Right renal cortex interstitium (tissue), 3 donors: Measurements from ENCODE around the gene SLC16A1. TPM values are rescaled to one million over a fixed set of nuclear protein-coding genes. Genes with fewer than 3 reads are reported as not detected.
"Not testable (repeated sequence)": the region's sequence is repeated elsewhere in the genome, so short reads cannot be mapped to it uniquely, and the experiment has no call there.

ENCODE experiments used
- DNase-seq, 3 donors: peaks; one replicate each; pipeline ENCODE4 v3.0.0-alpha.2; 2013; ENCODE audit warnings: low read depth in 3 of 3, low spot score in 2 of 3
- polyA plus RNA-seq, 3 donors: library from polyadenylated mRNA; unstranded; fragments of 120-200 nt; gene quantifications; one replicate each; pipeline ENCODE4 v1.2.1, GENCODE V29; 2013; ENCODE audit not compliant: insufficient read length in 3 of 3

SLC16A1 gene
- polyA plus RNA-seq, 3 donors, result 57.2 to 60.5 (median 59.9) TPM

DNA sequence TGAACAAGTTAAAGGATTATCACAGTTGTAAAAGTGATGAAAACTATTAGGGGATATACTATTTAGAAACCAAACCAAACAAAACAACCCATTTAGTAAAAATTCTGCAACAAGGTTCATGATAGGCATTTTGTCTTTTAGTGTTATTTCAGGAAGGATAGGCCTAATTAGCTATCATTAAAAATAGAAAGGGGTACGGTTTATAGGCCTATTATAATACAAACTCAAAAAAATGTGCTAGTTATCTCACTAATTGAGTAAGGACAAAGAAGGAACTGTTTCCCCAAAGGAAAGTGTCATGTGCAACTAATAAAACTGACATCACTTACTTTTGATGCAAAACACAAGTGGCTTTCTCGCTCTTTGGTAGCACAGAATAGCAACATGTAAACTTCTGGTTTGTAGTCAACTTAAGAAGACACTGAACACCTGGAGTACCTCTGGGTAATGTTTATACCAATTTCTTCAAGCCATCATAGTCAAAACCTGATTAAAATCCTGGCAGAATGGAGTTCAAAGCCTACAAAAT lies 28.5 kb downstream of the SLC16A1 start:
- DNase-seq, result no peak

- DNase-seq, result no peak
Measured at GRCh38 chr1:112926858-112927257, 29.1 kb downstream of the SLC16A1 start.

DNA sequence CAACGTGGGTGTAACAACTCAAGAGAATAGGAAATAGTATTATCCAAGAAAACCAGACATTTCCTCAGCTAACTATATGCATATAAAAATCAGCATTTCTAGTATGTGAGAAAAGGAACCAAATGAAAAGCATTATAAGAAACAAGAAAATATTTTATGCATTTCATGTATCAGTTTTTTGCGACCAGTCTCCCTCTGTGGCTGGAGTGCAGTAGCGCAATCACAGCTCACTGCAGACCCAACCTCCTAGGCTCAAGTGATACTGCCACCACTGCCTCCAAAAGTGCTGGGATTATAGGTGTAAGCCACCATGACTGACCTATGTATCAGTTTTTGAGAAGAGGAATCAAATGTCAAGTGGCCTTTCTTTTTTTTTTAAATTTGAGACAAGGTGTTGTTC lies 31.0 kb downstream of the SLC16A1 start:
- no peak for DNase-seq

DNA sequence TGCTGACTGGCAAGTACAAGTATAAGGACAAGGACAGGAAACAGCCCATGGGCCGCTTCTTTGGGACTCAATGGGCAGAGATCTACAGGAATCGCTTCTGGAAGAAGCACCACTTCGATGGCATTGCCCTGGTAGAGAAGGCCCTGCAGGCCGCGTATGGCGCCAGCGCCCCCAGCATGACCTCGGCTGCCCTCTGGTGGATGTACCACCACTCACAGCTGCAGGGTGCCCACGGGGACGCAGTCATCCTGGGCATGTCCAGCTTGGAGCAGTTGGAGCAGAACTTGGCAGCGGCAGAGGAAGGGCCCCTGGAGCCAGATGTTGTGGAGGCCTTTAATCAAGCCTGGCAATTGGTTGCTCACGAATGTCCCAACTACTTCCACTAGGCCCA lies 32.0 kb downstream of the SLC16A1 start:
- DNase-seq, result no peak

DNA sequence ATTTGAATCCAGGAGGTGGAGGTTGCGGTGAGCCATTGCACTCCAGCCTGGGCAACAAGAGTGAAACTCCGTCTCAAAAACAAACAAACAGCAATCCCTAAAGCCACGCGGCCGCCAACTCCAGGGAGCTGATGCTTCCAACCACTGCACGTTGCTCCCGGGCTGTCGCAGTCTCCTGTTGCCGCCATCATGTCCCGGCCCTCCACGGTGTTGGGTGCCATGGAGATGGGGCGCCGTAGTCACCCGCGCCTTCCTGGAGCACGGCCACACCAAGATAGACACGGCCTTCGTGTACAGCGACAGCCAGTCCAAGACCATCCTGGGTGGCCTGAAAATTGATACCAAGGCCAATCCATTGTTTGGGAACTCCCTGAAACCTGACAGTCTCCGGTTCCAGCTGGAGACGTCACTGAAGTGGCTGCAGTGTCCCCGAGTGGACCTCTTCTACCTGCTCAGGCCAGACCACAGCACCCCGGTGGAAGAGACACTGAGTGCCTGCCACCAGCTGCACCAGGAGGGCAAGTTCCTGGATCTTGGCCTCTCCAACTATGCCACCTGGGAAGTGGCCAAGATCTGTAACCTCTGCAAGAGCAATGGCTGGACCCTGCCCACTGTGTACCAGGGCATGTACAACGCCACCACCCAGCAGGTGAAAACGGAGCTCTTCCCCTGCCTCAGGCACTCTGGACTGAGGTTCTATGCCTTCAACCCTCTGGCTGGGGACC lies 32.6 kb downstream of the SLC16A1 start:
- DNase-seq, result no peak

DNA sequence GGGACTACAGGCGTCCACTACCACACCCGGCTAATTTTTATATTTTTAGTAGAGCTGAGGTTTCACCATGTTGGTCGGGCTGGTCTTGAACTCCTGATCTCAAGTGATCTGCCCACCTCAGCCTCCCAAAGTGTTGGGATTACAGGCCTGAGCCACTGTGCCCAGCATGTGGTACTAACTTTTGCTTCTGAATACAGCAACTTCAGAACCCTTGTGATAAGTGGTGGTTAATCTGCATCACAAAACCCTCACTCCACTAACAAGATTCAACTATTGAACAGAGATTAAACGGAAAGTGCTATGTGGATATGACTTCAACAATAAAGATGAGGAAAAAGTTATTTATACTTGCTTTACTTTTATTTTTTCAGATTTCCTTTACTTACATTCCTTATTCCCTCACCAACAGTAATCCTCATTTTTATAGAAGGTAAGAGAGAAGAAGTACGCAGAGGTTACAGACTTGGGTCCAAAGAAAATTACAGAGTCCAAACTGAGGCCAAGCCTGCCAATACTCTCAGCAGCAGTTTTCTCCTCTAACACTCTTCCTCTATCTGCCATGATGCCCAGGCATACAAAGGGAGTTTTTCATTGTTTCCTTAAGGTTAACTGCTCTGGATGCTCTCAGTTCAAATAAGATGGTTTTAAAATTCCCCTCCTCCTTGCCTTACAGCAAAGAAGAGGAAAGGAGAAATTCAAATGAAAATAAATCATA lies 44.3 kb downstream of the SLC16A1 start:
- DNase-seq, result no peak

DNA sequence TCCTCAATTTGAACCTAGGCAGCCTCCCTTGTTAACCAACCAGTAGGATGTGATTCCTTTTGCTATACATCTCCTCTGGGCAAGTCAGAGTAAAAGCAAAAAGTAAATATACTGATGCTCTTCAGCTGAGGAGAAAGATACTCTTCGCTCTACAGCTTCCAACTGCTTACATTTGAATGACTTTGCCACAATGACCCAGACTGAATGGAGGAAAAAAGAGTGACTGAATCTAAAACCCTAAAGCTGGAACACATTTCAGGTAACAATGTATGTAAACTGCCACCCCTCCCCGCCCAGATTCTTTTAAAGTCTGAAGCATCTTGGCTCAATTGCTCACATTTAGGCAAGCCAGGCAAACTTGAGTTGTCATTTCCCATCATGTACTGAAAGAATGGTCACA lies 46.1 kb downstream of the SLC16A1 start:
- DNase-seq, result no peak

- no peak for DNase-seq
Measured at GRCh38 chr1:112906150-112906698, 49.8 kb downstream of the SLC16A1 start.

DNA sequence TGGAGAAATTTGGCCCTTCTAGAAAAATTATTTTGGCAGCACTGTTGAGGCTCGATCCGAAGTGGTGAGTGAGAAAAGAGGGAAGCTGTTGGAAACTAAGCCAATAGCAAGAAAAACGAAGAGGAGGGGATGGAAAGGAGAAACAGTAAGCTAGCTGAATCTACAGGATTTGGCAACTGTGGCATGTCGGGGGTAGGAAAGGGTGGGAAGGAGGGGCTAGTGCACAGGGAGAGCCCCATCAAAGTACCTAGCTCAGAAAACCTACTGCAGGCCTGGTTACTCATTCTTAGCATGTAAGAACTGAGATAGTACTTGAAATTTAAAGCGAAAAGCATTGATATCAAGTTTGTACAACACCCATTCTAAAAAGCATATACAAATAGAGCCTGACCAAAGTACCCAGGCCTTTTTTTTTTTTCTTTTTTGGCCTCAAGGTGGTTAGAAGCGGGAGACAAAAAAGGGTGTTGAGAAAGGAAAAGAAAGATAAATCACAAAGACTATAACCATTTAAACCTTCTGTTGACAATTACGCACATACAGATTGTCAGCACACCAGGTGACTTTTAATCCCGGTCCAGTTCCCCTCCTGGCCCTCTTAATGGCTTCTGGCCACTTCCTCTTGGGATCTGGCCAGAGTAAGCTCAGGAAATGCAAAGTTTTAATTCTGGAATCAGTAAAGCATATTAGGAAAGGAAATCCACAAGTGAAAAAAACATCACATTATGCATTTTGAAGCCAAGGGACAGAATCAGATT lies 50.4 kb downstream of the SLC16A1 start:
- no peak for DNase-seq

GRCh38 chr1:112904831-112905261 lies 51.1 kb downstream of the SLC16A1 start:
- DNase-seq, result no peak

DNA sequence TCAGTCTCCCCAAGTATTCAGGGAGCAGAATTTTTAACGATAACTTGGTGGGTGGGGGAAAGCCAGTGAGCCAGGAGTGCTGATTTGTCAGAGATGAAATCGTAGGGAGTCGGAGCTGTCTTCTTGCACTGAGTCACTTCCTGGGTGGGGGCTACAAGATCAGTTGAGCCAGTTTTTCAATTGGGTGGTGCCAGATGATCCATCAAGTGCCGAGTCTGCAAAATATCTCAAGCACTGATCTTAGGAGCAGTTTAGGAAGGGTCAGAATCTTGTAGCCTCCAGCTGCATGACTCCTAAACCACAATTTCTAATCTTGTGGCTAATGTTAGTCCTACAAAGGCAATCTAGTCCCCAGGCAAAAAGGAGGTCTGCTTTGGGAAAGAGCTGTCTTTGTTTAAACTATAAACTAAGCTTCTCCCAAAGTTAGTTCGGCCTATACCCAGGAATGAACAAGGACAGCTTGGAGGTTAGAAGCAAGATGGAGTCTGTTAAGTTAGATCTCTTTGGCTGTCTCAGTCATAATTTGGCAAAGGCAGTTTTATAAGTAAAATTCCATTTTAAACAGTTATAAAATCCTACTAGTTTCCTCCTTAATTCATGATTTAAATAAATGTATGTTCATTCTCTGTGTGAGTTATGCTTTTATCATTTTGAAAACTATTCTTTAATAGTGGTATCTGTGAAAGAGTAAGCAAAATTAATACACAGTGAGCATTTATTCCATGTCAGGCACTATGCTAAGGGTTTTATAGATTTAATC lies 51.7 kb downstream of the SLC16A1 start:
- DNase-seq, result no peak

GRCh38 chr1:112902221-112902620 lies 53.8 kb downstream of the SLC16A1 start:
- DNase-seq, result no peak

GRCh38 chr1:112901387-112901786 lies 54.6 kb downstream of the SLC16A1 start:
- no peak for DNase-seq

- no peak for DNase-seq
Measured at GRCh38 chr1:112896783-112897182, 59.2 kb downstream of the SLC16A1 start.

GRCh38 chr1:112894561-112895011 lies 61.4 kb downstream of the SLC16A1 start:
- DNase-seq, result no peak

GRCh38 chr1:112894010-112894292 lies 62.0 kb downstream of the SLC16A1 start:
- DNase-seq, result no peak

GRCh38 chr1:112893288-112894009 lies 62.5 kb downstream of the SLC16A1 start:
- no peak for DNase-seq

- DNase-seq, result not testable (repeated sequence)
Measured at GRCh38 chr1:112889906-112890305, 66.1 kb downstream of the SLC16A1 start.

GRCh38 chr1:112889052-112889768 lies 66.8 kb downstream of the SLC16A1 start:
- no peak for DNase-seq
